ENCODE measurements around the gene DENND1B. TPM values are rescaled to one million over a fixed set of nuclear protein-coding genes. Genes with fewer than 3 reads are reported as not detected.

Gene DENND1B
- total and polyA plus RNA-seq, 3 donors from 2014 or later = 7.2 to 11.6 (median 11.6) TPM

DNA sequence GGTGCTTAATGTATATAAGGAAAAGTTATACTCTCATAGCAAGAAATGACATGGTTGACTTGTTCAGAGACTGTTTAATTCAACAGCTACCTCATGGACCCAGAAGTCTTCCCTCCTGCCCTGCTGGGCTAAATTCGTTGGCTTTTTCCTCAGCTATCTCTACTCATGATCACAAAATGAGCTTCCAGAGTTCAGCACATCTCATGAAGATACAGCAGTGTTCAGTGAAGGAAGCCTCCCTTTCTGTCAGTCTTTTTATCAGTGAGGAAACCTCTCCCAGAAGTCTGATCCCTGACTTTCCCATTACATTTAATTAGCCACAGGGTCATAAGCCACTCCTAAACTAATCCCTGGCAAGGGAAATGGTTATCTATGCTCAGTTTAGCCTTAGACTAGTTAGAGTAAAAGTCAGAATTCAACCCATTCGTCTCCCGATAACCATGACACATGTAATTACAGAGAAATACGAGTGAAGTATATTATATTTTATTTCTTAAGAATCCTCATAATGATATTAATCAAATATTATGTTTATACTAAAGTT is 97.5 kb downstream of the DENND1B start:
- TF ChIP-seq POLR2A (IDR thresholded peaks at IDR 0.05) = no peak
- TF ChIP-seq CTCF (IDR thresholded peaks at IDR 0.05) = no peak
- Histone ChIP-seq H3K27ac (no peak overlapping the region), H3K4me1 (no peaks in the 10 kb centered on the region), H3K4me3 (no peak overlapping the region), H3K9me3 (no peaks in the 10 kb centered on the region), H3K27me3 (no peaks in the 10 kb centered on the region), H3K36me3 (ENCODE audit: low read depth, missing control alignments) (no peaks in the 10 kb centered on the region)
- DNase-seq = no peak
- 84 to 88% methylated on average over 4 of the region's 4 CpGs for WGBS, 2 donors
- intact Hi-C loops (cut with DNase I; ENCODE audit: low total_unique reads) = no loop called here

- no peak for DNase-seq
- 85 to 86% methylated on average over 3 of the region's 3 CpGs for WGBS, 2 donors
- no peaks in the 10 kb centered on the region for H3K4me1 ChIP-seq
- no peak overlapping the region for H3K4me3 ChIP-seq
- no peak overlapping the region for H3K27ac ChIP-seq
- TF ChIP-seq CTCF (IDR thresholded peaks at IDR 0.05) (no peak), POLR2A (IDR thresholded peaks at IDR 0.05) (no peak)
- H3K36me3 ChIP-seq (ENCODE audit: low read depth, missing control alignments) = no peaks in the 10 kb centered on the region
- H3K9me3 ChIP-seq = no peaks in the 10 kb centered on the region
- intact Hi-C loops (cut with DNase I; ENCODE audit: low total_unique reads) = no loop called here
- no peaks in the 10 kb centered on the region for H3K27me3 ChIP-seq
These were observed 98.0 kb downstream of the DENND1B start for GRCh38 chr1:197677313-197677712.

DNA sequence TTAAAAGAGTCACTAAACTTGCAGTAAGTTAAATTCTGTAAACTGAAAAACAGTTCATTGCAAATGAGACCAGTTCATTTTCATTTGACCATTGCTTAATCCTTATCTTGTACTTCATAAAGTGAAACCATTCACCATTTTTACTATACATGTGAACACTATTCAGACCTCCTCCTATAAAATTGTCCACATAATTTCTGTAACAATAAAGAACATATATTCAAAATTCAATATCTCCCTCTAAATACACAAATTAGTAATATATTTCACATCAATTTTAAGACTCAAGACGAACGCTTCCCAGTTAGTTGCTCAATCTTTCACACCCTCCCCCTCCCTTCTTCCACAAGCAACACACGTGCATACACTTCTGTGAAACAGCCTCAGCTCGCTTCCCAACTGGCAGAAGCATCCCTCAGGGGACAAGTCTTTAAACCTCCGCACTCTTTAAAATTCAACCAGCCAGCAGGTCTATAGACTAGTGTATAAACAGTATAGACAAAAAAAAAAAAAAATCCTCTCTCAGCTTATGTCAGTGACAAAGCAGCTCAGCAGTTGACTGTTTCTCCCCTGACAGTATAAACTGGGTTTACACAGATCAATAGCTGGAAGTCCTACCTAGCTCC is 99.6 kb downstream of the DENND1B start:
- Histone ChIP-seq H3K4me3 (no peak overlapping the region), H3K4me1 (no peaks in the 10 kb centered on the region), H3K27me3 (no peaks in the 10 kb centered on the region), H3K27ac (no peak overlapping the region), H3K9me3 (no peaks in the 10 kb centered on the region), H3K36me3 (ENCODE audit: low read depth, missing control alignments) (no peaks in the 10 kb centered on the region)
- peak; percentile 34 for DNase-seq
- intact Hi-C loops (cut with DNase I; ENCODE audit: low total_unique reads) = no loop called here
- TF ChIP-seq CTCF (IDR thresholded peaks at IDR 0.05) = no peak
- TF ChIP-seq POLR2A (IDR thresholded peaks at IDR 0.05) = no peak
- WGBS, 2 donors = 50 to 63% methylated on average over 5 of the region's 5 CpGs

GRCh38 chr1:197674286-197674685 is 101.0 kb downstream of the DENND1B start:
- 92 to 95% methylated on average over 3 of the region's 3 CpGs for WGBS, 2 donors
- no peak for DNase-seq
- Histone ChIP-seq H3K9me3 (no peaks in the 10 kb centered on the region), H3K27me3 (no peaks in the 10 kb centered on the region), H3K4me3 (no peak overlapping the region), H3K36me3 (ENCODE audit: low read depth, missing control alignments) (no peaks in the 10 kb centered on the region), H3K4me1 (no peaks in the 10 kb centered on the region), H3K27ac (no peak overlapping the region)
- TF ChIP-seq POLR2A (IDR thresholded peaks at IDR 0.05) = no peak
- no peak for TF ChIP-seq CTCF (IDR thresholded peaks at IDR 0.05)
- intact Hi-C loops (cut with DNase I; ENCODE audit: low total_unique reads) = no loop called here

GRCh38 chr1:197673292-197673691 is 102.0 kb downstream of the DENND1B start:
- intact Hi-C loops (cut with DNase I; ENCODE audit: low total_unique reads) = no loop called here
- no peak for TF ChIP-seq POLR2A (IDR thresholded peaks at IDR 0.05)
- TF ChIP-seq CTCF (IDR thresholded peaks at IDR 0.05) = no peak
- Histone ChIP-seq H3K4me1 (no peaks in the 10 kb centered on the region), H3K9me3 (no peaks in the 10 kb centered on the region), H3K27me3 (no peaks in the 10 kb centered on the region), H3K27ac (no peak overlapping the region), H3K4me3 (no peak overlapping the region), H3K36me3 (ENCODE audit: low read depth, missing control alignments) (no peaks in the 10 kb centered on the region)
- 88 to 89% methylated on average over 2 of the region's 2 CpGs for WGBS, 2 donors
- no peak for DNase-seq

Data from testis (tissue), 3 donors.